Activated CD4-positive, alpha-beta T cell treated with anti-CD3 and anti-CD28 coated beads, Interleukin-2, amount 50 U/mL, for 4 hours (primary cell): ENCODE results near the gene PLPPR4.

Source experiments
- DNase-seq, 2 experiments: peaks; one replicate each; pipeline ENCODE4 v3.0.0-alpha.2; 2020

Gene PLPPR4

GRCh38 chr1:99352821-99353220 is 88.5 kb downstream of the PLPPR4 start:
- DNase-seq, result no peak

GRCh38 chr1:99358770-99359169 is 94.5 kb downstream of the PLPPR4 start:
- no peak for DNase-seq
